HG02678 (cell line): ENCODE results near the gene BDNF.

Experiments used
- ATAC-seq: cut with Tn5 transposase; IDR thresholded peaks from one replicate; pipeline ENCODE4 v1.9.1; 2021; ENCODE audit warnings: mild to moderate bottlenecking, moderate library complexity; ENCODE audit not compliant: unreplicated experiment

Gene BDNF

DNA sequence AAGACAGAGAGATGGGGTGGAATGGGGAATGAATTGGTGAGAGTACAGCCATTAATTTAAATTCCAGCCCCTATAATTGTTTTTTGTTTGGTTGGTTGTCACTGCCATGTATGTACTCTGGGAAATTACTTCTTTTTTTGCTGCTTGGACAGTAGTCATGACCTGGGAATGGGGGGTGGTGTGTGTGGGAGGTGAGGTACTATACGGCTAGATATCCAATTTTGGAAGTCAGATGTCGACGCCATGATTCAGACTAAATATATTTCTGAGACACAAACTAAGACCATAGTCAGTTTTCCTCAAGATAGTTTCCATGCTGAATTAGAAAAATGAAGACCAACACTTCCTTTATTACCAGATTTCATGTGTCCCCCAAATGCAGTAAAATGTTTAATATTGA is 7.4 kb upstream of the BDNF start:
- ATAC-seq = no peak

DNA sequence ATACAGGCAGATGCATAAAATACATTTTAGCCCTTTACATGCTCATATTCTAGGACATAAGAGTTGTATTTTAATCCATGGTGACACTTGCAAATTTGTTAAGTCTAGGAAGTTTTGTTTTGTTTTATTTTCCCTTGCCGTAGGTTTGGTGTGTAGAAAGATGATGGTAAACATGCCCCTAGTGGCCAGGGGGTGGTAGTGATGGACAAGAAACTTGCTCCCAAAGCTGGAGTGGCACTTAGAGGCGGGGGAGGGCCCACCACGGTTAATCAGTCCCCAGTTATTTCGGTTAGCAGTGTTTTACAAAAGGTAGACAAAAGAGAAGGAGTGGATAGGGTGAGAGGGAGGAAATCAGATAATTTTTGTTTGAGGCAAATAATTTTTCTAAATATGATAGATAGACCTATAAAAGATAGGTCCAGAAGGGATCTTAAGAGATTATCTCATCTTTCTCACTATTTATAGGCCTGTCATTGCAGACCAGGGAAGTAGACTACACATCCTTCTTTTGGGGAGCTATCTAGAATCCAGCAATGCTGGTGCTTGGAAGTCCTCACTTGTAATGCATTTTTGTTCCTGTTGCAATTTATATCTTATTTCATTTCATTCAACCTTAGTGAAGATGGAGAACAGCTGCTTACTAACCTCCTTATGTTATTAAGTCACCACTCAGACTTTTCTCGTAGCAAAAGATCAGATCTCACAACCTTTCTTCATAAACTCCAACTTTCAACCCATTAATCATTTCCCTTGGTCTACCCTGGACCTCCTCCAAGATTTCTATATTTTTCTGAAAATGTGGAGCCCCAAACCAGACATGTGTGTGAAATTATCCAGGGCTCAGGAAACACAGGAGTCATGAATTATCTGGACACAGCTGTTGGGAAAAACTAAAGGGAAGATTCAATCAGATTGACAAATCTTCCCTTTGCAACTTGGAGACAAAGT is 5.9 kb upstream of the BDNF start:
- peak; percentile 62 for ATAC-seq

DNA sequence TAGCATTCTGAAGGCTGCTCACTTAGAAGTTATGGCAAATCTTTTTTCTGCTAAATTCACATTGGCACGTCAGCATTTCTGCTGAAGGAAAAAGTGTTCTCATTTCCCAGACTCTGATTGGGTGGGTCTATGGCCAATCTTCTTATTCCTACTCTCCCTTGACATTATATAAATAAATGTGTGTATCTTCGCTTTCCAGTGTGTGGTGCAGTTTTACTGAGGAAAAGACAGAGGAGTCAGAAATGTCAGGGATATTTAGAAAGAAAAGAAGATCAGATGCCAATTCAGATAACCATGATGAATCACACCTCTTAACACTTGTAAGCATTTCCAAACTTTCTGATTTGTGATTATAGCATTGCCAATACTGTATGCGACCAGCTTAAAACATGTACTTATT is 3.2 kb upstream of the BDNF start:
- no peak for ATAC-seq

DNA sequence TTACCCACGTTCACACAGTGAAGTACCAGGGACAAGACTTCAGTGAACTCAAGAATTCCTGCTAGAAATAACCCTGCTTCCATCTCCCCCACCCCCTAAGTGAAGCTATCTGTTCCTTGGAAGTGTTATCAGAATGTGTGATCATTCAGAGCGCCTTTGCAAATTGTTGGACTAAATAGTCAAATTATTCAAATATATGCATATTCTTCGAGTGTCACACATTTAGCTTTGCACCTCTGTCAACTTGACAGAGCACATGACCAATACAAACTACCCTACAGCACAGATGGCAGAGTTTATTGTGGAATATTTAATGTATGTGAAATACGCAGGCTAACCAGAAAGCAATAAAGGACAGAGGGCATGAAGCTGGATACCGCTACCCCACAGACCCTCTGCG is 2.6 kb upstream of the BDNF start:
- no peak for ATAC-seq

DNA sequence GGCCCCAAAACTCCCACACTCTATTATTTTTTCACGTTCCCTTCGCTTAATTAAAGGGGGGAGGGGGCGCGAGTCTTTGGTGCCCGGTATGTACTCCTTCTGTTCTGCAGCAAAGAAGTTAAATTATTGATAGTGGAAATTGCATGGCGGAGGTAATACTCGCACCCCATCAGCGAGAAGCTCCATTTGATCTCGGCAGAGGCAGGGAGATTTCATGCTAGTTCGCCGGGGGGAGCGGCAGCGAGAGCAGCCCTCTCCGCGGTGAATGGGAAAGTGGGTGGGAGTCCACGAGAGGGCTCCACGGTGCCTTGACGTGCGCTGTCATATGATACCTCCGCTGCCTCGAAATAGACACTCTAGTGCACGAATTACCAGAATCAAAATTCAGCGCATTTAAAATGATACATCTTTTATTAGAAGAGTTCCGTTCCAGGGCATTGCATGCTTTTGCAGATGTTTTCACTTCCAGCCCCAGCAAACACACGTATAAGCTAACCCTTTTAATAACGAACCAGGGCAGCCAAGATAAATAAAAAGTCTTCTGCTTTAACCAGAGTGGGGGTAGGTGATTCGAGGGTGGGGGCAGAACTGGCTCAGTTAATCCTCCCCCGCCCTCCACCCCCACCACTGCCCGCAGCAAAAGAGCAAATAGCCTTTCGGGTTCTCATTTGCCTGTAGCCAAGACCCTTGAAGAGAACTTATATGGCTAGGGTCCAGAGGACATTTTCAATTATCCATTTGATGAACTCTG is 1.3 kb upstream of the BDNF start:
- ATAC-seq = peak; percentile 37

DNA sequence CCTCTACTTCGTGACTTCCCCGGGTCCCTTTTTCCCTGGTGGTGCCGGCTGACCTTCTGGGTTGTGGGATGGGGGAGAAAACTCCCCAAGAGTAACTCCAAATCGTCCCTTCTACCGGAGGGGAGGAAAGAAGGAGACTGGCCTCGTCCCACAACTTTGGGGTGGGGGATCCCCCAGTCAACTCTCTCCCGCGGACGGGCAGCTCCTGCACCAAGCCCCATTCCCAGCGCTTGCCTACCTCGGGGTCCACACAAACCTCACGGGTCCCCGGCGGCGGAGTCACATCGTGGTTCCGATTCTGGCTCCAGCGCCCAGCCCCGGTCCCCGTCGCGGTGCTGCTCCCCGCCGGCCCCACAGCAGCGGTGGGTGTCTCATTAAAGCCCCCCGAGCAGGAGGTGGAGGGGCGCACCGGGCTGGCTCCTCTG is 317 bp downstream of the BDNF start:
- ATAC-seq = no peak

DNA sequence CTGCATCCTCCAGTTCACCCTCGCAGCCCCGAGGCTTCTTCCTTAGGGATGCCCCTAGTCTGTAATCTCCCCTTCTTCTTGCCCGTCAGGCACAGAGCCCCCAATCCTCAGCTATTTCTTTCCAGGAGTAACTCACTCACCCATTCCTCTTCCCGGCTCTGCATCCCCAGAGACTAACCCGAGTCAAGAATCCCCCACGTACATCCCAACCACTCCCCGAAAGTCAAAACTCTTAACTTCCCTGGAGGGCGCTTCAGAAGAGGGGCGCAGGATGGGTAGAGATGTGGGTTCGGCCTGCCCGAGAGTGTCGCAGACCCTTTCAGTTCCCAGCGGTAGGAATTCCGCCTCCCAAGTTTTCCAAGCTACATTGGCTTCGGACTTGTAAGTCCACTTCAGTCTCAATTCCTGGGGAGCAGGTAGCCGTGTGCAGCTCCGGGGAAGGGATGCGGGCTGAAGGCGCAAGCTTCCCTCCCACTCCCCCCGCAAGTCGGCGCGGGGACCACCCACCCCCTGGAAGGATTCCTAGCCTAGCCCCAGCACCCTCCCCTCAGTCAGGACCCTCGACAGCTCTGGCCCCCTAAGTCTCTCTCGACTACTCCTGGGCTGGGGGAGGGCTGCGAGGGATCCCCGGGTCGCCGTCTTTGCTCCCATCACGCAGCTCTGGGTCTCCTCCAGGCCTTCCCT is 871 bp downstream of the BDNF start:
- no peak for ATAC-seq

DNA sequence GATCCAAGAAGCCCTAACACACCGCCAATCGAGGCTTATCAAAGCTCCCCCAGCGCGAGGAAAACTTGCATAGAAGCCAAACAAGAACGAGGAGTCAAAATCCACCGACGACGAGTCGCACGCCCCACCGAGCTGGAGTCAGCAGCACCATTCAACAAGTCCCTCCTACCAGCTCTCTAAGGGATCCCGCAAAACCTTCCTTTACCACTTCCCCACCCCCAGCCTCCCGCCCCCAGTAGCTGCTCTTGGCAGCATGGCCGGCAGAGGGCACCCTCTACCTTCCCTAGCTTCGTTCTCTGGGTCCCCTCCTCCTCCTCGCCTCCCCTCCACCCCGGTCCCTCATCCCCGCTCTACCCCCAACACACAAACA is 1.4 kb downstream of the BDNF start:
- ATAC-seq = peak; percentile 63

DNA sequence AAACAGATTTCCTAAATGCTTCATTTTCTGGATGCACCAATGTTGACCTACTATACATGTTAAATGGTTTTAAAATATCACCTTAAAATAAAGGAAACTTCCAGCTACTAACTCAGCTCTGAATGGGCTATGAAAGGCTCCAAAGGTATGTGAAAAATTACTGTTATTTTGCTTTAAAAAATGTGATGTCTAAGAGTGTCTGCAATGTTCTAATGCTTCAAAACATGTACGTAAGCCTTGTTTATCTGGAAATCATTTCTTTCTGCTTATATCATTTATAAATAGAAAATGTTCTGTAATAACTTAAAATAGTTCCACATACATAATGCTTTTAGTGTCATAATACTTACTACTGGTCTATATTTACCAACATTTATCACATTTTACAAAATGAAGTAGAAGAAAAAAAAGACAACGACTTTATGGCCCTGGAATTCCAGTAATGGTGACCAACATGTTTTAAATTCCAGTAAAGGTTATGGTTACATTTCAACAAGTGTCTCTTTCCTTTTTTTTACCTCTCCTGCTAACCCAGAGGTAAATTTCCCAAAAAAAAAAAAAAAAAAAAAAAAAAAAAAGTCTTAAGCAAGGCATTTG is 2.5 kb downstream of the BDNF start:
- ATAC-seq = no peak

DNA sequence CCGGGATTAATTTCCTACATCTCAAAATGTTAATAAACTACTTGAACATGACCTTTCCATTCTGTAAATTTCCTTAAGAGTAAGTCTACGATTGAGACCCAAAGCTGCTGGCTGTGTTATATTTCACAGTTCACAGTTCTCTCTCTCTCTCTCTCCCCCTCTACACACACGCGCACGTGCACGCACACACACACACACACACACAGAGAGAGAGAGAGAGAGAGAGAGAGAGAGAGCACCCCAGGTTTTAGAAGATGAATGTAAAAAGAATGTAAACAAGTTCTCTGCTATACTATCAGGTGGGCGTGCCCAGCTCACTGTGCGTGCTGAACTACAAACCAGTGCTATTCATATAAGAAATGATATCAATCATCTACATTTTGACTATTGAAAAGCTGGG is 3.3 kb downstream of the BDNF start:
- ATAC-seq = no peak

DNA sequence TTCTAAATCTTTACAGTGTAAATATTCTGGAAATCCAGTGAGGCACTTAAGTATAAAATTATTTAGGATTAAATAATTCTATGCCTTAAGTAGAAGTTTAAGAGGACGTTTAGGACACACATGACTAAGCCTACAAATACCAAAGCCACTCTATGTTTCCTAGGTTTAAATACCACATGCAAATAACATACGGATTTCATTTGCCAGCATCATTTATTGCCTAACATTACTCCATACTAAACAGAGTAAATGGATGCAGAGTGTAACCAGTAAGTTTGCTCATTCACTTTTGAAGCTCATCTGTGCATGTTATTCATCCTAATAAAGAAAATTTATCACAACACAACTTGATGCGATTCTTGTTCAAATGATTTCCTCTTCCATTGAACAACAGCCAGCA is 4.1 kb downstream of the BDNF start:
- no peak for ATAC-seq

DNA sequence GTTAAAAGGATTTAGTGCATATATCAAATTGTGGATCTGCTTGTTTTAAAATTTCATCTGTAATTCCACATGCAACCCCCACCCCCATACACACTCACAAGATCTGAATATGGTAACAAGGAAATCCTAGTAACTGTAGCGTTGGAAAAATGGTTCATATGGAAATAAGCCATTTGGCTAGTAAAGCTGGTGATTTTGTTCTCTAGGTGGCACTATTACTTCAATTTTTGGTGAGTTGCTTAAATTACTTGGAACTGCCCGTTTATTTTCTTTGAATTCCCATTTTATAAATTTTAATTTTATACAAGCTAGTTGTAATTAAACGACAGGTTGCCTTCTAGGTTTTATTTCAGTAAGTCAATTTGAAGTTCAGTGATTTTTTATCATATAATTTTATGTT is 5.3 kb downstream of the BDNF start:
- ATAC-seq = no peak

DNA sequence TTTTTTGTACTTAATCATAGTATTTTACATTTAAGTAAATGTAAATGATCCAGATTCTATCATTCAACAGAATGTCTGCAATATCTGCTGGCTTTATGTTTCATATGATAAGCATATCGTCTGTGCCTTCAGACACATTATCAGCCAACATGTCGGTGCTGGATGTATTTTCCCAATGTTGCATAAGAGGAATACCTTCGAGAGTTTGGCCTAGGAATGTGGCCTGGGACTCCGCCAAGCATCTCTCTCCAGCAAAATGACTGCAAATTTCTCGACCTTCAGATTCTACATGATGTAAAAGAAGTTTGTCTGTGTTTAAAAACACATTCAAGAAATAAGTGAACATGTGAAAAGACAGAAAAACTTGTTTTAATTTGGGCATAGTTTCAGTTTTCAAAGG is 6.9 kb downstream of the BDNF start:
- no peak for ATAC-seq

DNA sequence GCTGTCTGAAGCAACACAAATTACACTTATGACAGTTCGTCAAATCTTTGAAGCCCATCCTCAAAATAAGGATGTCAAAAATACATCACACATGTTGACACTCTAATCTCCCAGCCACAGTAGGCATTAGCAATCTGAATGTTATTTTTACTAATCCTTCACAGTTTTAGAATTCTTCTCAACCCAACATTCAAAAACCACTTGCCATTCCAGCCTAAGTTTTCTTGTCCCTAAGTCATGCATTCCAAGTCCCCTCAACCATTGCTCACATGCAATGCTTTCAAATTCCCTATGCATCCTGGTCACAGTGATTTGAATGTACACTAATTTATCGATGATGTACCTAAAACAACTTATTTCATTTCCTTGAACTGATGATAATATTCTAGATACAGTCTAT is 7.5 kb downstream of the BDNF start:
- no peak for ATAC-seq

DNA sequence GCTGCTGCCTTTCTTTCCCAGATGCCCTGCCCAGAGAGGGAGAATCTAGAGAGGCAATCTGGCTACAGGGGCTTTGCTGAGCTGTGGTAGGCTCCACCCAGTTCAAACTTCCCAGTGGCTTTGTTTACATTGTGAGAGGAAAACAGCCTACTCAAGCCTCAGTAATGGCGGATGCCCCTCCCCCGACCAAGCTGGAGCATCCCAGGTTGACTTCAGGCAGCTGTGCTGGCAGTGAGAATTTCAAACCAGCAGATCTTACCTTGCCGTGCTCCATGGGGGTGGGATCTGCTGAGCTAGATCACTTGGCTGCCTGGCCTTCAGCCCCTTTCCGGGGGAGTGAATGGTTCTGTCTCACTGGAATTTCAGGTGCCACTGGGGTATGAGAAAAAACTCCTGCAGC is 12.2 kb downstream of the BDNF start:
- no peak for ATAC-seq

DNA sequence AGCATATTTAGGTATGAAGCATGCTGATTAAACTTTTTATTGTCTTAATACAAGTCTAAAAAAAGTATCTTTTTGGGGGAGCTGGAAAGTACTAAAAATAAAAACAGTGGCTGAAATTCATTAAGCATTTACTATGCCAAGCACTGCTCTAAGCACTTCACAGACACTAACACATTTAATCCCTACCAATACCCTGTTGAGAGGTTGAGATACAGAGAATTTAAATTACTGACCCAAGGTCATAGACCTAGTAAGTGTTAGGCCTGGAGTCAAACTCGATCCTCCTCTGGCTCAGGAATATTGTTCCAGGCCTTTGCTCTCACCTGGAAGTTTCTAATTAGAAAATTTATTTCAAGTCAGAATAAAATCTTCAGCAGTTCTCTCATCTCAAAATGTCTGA is 18.6 kb downstream of the BDNF start:
- no peak for ATAC-seq

DNA sequence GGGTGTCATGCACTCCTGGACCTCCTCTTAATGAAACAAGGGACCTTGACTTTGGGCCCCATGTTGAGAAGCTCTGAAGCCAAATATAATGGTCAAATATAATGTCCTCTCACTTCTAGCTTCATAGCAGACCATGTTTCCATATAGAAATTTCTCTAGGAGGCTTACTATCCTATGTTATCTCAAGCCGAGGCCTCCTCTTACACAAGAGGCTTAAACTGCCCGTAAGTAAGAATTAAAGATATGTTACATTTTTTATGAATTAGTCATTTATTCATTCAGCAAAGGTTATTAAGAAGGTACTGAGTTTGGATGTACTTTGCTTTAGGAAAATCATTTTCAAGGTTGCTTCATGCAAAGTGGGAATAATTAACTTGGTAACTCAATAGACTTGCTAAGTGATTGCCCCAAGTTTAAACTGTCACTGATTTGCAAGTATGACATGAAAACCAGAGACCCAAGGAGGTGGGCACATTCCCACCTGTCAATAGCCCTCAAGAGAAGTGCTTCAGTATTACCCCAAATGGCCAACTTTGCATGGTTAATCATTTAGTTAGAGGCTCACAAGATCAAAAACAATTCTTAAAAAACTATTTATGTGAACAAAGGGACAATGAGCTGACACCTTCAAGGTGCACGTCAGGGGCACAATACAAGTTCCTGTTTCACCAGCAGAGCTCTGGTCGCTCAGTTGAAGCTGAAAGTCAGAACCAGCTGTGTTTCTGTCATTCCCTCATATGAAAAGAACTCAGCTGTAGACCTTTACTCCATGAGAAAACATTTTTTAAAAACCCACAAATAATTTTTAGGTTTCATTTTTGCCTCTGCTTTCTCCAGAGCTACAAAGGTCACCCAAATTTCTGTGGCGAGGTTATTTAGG is 20.9 kb downstream of the BDNF start:
- peak; percentile 44 for ATAC-seq

DNA sequence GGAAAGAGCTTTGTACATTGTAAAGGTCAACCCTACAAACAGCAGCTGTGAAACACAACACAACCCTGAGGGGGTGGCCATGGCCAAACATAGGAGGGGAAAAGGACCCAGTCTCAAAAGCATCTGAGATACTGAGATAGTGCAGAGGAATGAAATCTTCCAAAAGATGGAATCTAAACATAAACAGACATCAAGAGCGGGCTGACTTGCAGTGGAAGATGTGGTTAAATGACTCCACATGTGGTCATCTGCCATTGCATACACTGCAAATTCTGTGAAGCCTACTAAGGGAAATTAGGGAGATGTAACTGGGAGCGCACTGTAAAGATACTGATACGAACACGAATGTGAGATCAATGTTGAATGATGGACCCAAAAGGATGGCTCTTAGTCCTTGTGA is 22.0 kb downstream of the BDNF start:
- no peak for ATAC-seq

DNA sequence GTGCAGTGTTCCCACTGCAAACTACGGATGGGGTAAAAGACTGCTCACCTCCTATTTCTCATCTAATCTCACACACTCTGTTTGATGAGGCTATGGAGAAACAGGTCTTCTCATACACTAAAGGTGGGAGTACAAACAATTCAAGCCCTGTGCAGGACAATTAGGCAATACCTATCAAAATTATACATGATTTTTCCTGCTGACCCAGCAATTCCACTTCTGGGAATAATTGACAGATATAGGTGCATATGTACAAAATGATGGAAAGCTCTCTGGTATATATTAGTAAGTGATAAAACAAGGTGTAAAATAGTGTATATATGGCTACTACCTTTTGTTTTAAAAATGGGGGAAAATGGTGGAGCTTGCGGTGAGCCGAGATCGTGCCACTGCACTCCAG is 23.1 kb downstream of the BDNF start:
- ATAC-seq = no peak

DNA sequence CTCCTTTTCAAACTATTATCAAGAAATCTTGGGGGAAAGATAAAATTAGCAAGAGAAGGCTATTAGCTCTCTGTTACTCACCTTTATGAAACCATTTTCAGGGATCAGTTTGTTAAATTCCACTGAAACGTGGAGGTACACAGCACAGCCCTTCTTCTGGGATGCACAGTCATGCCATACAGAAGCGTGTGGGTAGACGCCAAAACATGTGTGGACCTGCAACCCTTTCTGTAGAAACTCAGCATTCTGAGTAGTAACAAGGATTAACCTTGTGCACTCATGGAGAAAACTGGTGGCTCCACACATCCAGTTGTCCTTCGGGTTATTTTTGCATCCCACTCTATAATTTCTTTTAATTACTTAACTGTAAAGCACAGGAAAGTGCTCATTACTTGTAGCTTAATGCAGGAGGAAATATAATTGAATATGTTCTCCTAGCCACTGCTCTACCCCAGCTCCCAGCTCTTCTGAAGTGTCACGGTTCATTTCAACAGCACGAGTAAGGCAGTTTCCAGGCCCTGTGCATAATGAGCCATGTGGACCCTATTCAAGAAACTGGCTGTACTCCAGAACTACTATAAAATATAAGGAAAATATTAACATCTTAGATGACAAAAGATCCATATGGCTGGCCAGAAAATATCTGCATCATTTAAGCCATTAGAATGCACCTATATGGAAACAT is 26.1 kb downstream of the BDNF start:
- ATAC-seq = no peak
